ENCODE measurements around the gene OR10A6.
A peak's percentile ranks its signal among the peaks of the same experiment; 100 is the strongest.

OR10A6 gene

GRCh38 chr11:7931168-7931567 is at the start of gene OR10A6:
Gene OR10A6 (minus strand): TSS chr11:7931268. CDS start chr11:7928662, 2,606 bp downstream.
- no peak for DNase-seq (ENCODE audit: low read depth)

- DNase-seq (ENCODE audit: low read depth), result peak; percentile 90
Measured at GRCh38 chr11:7977232-7977917, 46.3 kb upstream of the OR10A6 start.

- no peak for DNase-seq (ENCODE audit: low read depth)
Measured at GRCh38 chr11:7974668-7975067, 43.6 kb upstream of the OR10A6 start.

GRCh38 chr11:7973011-7973410 is 41.9 kb upstream of the OR10A6 start:
- DNase-seq (ENCODE audit: low read depth), result peak; percentile 27

GRCh38 chr11:7971846-7972245 is 40.8 kb upstream of the OR10A6 start:
- DNase-seq (ENCODE audit: low read depth), result no peak

- no peak for DNase-seq (ENCODE audit: low read depth)
Measured at GRCh38 chr11:7969756-7970646, 38.9 kb upstream of the OR10A6 start.

GRCh38 chr11:7968686-7969085 is 37.6 kb upstream of the OR10A6 start:
- DNase-seq (ENCODE audit: low read depth), result no peak

GRCh38 chr11:7967826-7968225 is 36.8 kb upstream of the OR10A6 start:
- DNase-seq (ENCODE audit: low read depth), result peak; percentile 43

GRCh38 chr11:7967097-7967496 is 36.0 kb upstream of the OR10A6 start:
- DNase-seq (ENCODE audit: low read depth), result no peak

- peak; percentile 76 for DNase-seq (ENCODE audit: low read depth)
Measured at GRCh38 chr11:7965386-7965785, 34.3 kb upstream of the OR10A6 start, which contains the start of gene NLRP10. Gene NLRP10 (minus strand): TSS chr11:7965447. CDS start chr11:7963495, 1,952 bp downstream.

GRCh38 chr11:7964873-7965272 is 33.8 kb upstream of the OR10A6 start:
- DNase-seq (ENCODE audit: low read depth), result peak; percentile 75

GRCh38 chr11:7964261-7964660 is 33.2 kb upstream of the OR10A6 start:
- no peak for DNase-seq (ENCODE audit: low read depth)

- DNase-seq (ENCODE audit: low read depth), result no peak
Measured at GRCh38 chr11:7955191-7955590, 24.1 kb upstream of the OR10A6 start.

- peak; percentile 15 for DNase-seq (ENCODE audit: low read depth)
Measured at GRCh38 chr11:7949934-7950333, 18.9 kb upstream of the OR10A6 start.

- DNase-seq (ENCODE audit: low read depth), result no peak
Measured at GRCh38 chr11:7944123-7944522, 13.1 kb upstream of the OR10A6 start.

- DNase-seq (ENCODE audit: low read depth), result no peak
Measured at GRCh38 chr11:7941608-7942007, 10.5 kb upstream of the OR10A6 start, which contains the start of gene OR10A3. Gene OR10A3 (minus strand): TSS chr11:7941708. CDS start chr11:7939520, 2,188 bp downstream.

GRCh38 chr11:7941146-7941545 is 10.1 kb upstream of the OR10A6 start:
- no peak for DNase-seq (ENCODE audit: low read depth)

GRCh38 chr11:7936615-7937014 is 5.5 kb upstream of the OR10A6 start:
- DNase-seq (ENCODE audit: low read depth), result no peak

GRCh38 chr11:7927635-7928034 is 3.4 kb downstream of the OR10A6 start:
- no peak for DNase-seq (ENCODE audit: low read depth)

GRCh38 chr11:7924536-7924935 is 6.5 kb downstream of the OR10A6 start:
- no peak for DNase-seq (ENCODE audit: low read depth)

GRCh38 chr11:7918141-7918540 is 12.9 kb downstream of the OR10A6 start:
- DNase-seq (ENCODE audit: low read depth), result no peak

- no peak for DNase-seq (ENCODE audit: low read depth)
Measured at GRCh38 chr11:7911011-7911410, 20.1 kb downstream of the OR10A6 start.

GRCh38 chr11:7910286-7910788 is 20.7 kb downstream of the OR10A6 start:
- DNase-seq (ENCODE audit: low read depth), result no peak
